GM10266 (cell line): ENCODE data around the gene KDM5C.

ENCODE experiments used
- DNase-seq: peaks from one replicate; pipeline ENCODE4 v3.0.0; 2012; ENCODE audit errors: extremely low spot score
- CTCF ChIP-seq: IDR thresholded peaks from 2 replicates; pipeline ENCODE4 v1.5.1; 2012; ENCODE audit warnings: mild to moderate bottlenecking, low read depth; ENCODE audit not compliant: control insufficient read depth, insufficient read depth; ENCODE audit errors: missing control alignments

KDM5C gene

GRCh38 chrX:53224860-53225797, at the start of gene KDM5C:
TSS of gene KDM5C (minus strand) at chrX:53225207. CDS start at chrX:53224889, 318 bp downstream.
- DNase-seq = peak; percentile 87
- TF ChIP-seq CTCF = no peak

GRCh38 chrX:53272808-53273337, 47.9 kb upstream of the KDM5C start:
- DNase-seq = no peak
- TF ChIP-seq CTCF = no peak

- no peak for TF ChIP-seq CTCF
- no peak for DNase-seq
Measured at GRCh38 chrX:53269536-53270107, 44.6 kb upstream of the KDM5C start.

- TF ChIP-seq CTCF = no peak
- DNase-seq = no peak
Measured at GRCh38 chrX:53268173-53268572, 43.2 kb upstream of the KDM5C start.

GRCh38 chrX:53266914-53267313, 41.9 kb upstream of the KDM5C start:
- DNase-seq = no peak
- no peak for TF ChIP-seq CTCF

- no peak for TF ChIP-seq CTCF
- no peak for DNase-seq
Measured at GRCh38 chrX:53265771-53266574, 41.0 kb upstream of the KDM5C start.
